Suprapubic skin (tissue), 4 donors: Measurements from ENCODE around the gene SYNJ2.

Experiments used
- EP300 ChIP-seq: sonication (generic); formaldehyde crosslinking; IDR thresholded peaks from one replicate; pipeline ENCODE4 v1.6.1; 2017; ENCODE audit warnings: antibody characterized with exemption
- POLR2A ChIP-seq, 2 donors: fragments of 450-650 bp; IDR thresholded peaks; one replicate each; pipeline ENCODE4 v1.6.1; 2017; ENCODE audit warnings: antibody characterized with exemption in 2 of 2, mild to moderate bottlenecking in 2 of 2, moderate library complexity in 2 of 2
- POLR2AphosphoS5 ChIP-seq, 3 donors: sonication (generic); formaldehyde crosslinking; IDR thresholded peaks; one replicate each; pipeline ENCODE4 v1.6.1; 2017; ENCODE audit warnings: antibody characterized with exemption in 3 of 3
- TF ChIP-seq, protein P1 (sequence below), 2 donors: fragments of 200-600 bp in 1 of 2; fragments of 450-650 bp in 1 of 2; sonication (generic) in 1 of 2; IDR thresholded peaks; one replicate each; pipeline ENCODE4 v1.5.1; 2016 to 2019; ENCODE audit warnings: antibody characterized with exemption in 2 of 2, mild to moderate bottlenecking in 1 of 2, moderate library complexity in 1 of 2

DNA sequence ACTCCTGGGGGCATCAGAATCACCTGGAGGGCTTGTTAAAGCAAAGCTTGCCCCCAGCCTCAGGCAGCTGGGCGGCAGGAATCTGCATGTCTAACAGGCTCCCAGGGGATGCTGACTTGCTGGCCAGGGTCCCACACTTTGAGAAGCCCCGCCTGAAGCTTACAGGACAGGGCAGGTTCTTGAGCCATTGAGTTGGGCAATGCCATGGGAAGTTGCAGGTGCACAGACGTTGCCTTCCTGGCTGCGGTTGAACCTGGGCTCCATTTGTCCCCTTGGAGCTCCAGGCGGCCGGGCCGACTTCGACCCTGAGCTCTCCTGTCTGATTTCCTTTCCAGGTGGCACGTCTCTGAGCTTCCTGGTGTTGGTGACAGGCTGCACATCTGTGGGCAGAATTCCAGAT, 46.8 kb downstream of the SYNJ2 start:
- TF ChIP-seq, protein P1, sequence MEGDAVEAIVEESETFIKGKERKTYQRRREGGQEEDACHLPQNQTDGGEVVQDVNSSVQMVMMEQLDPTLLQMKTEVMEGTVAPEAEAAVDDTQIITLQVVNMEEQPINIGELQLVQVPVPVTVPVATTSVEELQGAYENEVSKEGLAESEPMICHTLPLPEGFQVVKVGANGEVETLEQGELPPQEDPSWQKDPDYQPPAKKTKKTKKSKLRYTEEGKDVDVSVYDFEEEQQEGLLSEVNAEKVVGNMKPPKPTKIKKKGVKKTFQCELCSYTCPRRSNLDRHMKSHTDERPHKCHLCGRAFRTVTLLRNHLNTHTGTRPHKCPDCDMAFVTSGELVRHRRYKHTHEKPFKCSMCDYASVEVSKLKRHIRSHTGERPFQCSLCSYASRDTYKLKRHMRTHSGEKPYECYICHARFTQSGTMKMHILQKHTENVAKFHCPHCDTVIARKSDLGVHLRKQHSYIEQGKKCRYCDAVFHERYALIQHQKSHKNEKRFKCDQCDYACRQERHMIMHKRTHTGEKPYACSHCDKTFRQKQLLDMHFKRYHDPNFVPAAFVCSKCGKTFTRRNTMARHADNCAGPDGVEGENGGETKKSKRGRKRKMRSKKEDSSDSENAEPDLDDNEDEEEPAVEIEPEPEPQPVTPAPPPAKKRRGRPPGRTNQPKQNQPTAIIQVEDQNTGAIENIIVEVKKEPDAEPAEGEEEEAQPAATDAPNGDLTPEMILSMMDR (IDR thresholded peaks at IDR 0.05) = no peak
- TF ChIP-seq EP300 = no peak
- TF ChIP-seq POLR2A (IDR thresholded peaks at IDR 0.05) = no peak
- TF ChIP-seq POLR2AphosphoS5 (IDR thresholded peaks at IDR 0.05) = no peak
